Left ventricle myocardium inferior (tissue), 1 donor: ENCODE measurements around the gene ALKBH4. TPM values are rescaled to one million over a fixed set of nuclear protein-coding genes. Genes with fewer than 3 reads are reported as not detected.

ENCODE experiments used
- DNase-seq: peaks from one replicate; pipeline ENCODE4 v3.0.0-alpha.2; 2020
- H3K27ac ChIP-seq: fragments of 200-600 bp; replicated peaks from 2 replicates; pipeline ENCODE4 v1.8.0; 2021
- H3K27me3 ChIP-seq: fragments of 200-600 bp; 2 replicates; pipeline ENCODE4 v1.8.0; 2021; ENCODE audit warnings: low read depth
- H3K36me3 ChIP-seq: fragments of 200-600 bp; 2 replicates; pipeline ENCODE4 v1.8.0; 2021
- H3K4me1 ChIP-seq: fragments of 200-600 bp; 2 replicates; pipeline ENCODE4 v1.8.0; 2021
- H3K4me3 ChIP-seq: fragments of 200-600 bp; 2 replicates; pipeline ENCODE4 v1.8.0; 2021; ENCODE audit warnings: mild to moderate bottlenecking, moderate library complexity
- H3K9me3 ChIP-seq: fragments of 200-600 bp; replicated peaks from 2 replicates; pipeline ENCODE4 v1.8.0; 2021
- CTCF ChIP-seq: fragments of 200-600 bp; IDR thresholded peaks from 2 replicates; pipeline ENCODE4 v1.8.0; 2021; ENCODE audit warnings: antibody characterized with exemption, mild to moderate bottlenecking, borderline replicate concordance
- intact Hi-C: fragments of 100-400 bp; cut with micrococcal nuclease; formaldehyde crosslinking; loops from one replicate; pipeline ENCODE4 v1.11.0; 2022
- total RNA-seq: library from RNA; stranded (reverse); fragmentation: NEBNext Ultra II Directional; extraction: Animal tissue kit (Norgen Biotek cat#: 25700); gene quantifications from one replicate; pipeline ENCODE4 v1.2.1, GENCODE V29; 2021
- donor health status: DM: no; HTN: yes; CAD: no; lungs with severe emphysema.

The ALKBH4 gene
- total RNA-seq, 1 donor from 2014 or later: 6.0 TPM

- H3K27me3 ChIP-seq: no peaks in the 10 kb centered on the region
- H3K4me1 ChIP-seq: peaks cover 12% of the 10 kb centered on the region
- H3K36me3 ChIP-seq: peaks cover 70% of the 10 kb centered on the region
- no peak for TF ChIP-seq CTCF
- no peaks in the 10 kb centered on the region for H3K9me3 ChIP-seq
- intact Hi-C loops: no loop called here
- H3K4me3 ChIP-seq: no peak overlapping the region
- H3K27ac ChIP-seq: no peak overlapping the region
- no peak for DNase-seq
These were observed 48.9 kb downstream of the ALKBH4 start for GRCh38 chr7:102415685-102416225.

GRCh38 chr7:102413611-102414010, 51.1 kb downstream of the ALKBH4 start:
- Histone ChIP-seq H3K27ac (no peak overlapping the region), H3K4me3 (no peak overlapping the region), H3K27me3 (no peaks in the 10 kb centered on the region), H3K9me3 (peaks cover 7% of the 10 kb centered on the region), H3K36me3 (peaks cover 85% of the 10 kb centered on the region), H3K4me1 (peaks cover 12% of the 10 kb centered on the region)
- intact Hi-C loops: no loop called here
- no peak for TF ChIP-seq CTCF
- DNase-seq: no peak

- H3K27ac ChIP-seq: no peak overlapping the region
- intact Hi-C loops: no loop called here
These were observed 51.6 kb downstream of the ALKBH4 start for GRCh38 chr7:102413091-102413490.

GRCh38 chr7:102412548-102412947, 52.1 kb downstream of the ALKBH4 start:
- intact Hi-C loops: no loop called here
- Histone ChIP-seq H3K4me1 (peaks cover 12% of the 10 kb centered on the region), H3K27me3 (no peaks in the 10 kb centered on the region), H3K9me3 (peaks cover 7% of the 10 kb centered on the region), H3K36me3 (peaks cover 91% of the 10 kb centered on the region), H3K4me3 (no peak overlapping the region), H3K27ac (no peak overlapping the region)
- TF ChIP-seq CTCF: peak; percentile 66
- DNase-seq: peak; percentile 46

More at GRCh38 chr7:102413091-102413490, 51.6 kb downstream of the ALKBH4 start:
- H3K36me3 ChIP-seq: peaks cover 85% of the 10 kb centered on the region
- no peak overlapping the region for H3K4me3 ChIP-seq
- no peak for TF ChIP-seq CTCF
- peaks cover 12% of the 10 kb centered on the region for H3K4me1 ChIP-seq
- DNase-seq: no peak
- H3K27me3 ChIP-seq: no peaks in the 10 kb centered on the region
- H3K9me3 ChIP-seq: peaks cover 7% of the 10 kb centered on the region

GRCh38 chr7:102410918-102411317, 53.7 kb downstream of the ALKBH4 start:
- no peak for TF ChIP-seq CTCF
- intact Hi-C loops: no loop called here
- no peak overlapping the region for H3K27ac ChIP-seq
- peaks cover 7% of the 10 kb centered on the region for H3K9me3 ChIP-seq
- no peak overlapping the region for H3K4me3 ChIP-seq
- H3K4me1 ChIP-seq: peaks cover 12% of the 10 kb centered on the region
- peaks cover 93% of the 10 kb centered on the region for H3K36me3 ChIP-seq
- no peak for DNase-seq
- no peaks in the 10 kb centered on the region for H3K27me3 ChIP-seq
